K562 (cell line): ENCODE data around the gene UTP11. TPM values are rescaled to one million over a fixed set of nuclear protein-coding genes. Genes with fewer than 3 reads are reported as not detected.

Experiments used
- AFF1 ChIP-seq, 2 experiments: fragments of 450-650 bp; IDR thresholded peaks; 2 replicates each; pipeline ENCODE4 v1.6.1; 2018; ENCODE audit warnings: mild to moderate bottlenecking in 2 of 2, low read depth in 1 of 2; ENCODE audit not compliant: partially characterized antibody in 2 of 2
- CUX1 ChIP-seq: fragments of 200-800 bp; sonication (Bioruptor generic); IDR thresholded peaks from 2 replicates; pipeline ENCODE4 v1.6.1; 2016; ENCODE audit warnings: missing genetic modification characterization, missing compliant biosample characterization
- ETV5 ChIP-seq: sonication (generic); formaldehyde crosslinking; IDR thresholded peaks from 2 replicates; pipeline ENCODE4 v1.4.0; 2020; ENCODE audit warnings: low read depth, mild to moderate bottlenecking, missing genetic modification reagents
- MXI1 ChIP-seq: IDR thresholded peaks from 2 replicates; pipeline ENCODE4 v1.6.1; 2011; ENCODE audit warnings: low read depth, mild to moderate bottlenecking, improper control_type of control experiment, low read length
- NFE2L1 ChIP-seq: fragments of 450-650 bp; IDR thresholded peaks from 2 replicates; pipeline ENCODE4 v1.6.1; 2016; ENCODE audit warnings: missing genetic modification characterization, low read depth, mild to moderate bottlenecking, missing compliant biosample characterization, moderate library complexity, borderline replicate concordance
- NFRKB ChIP-seq: fragments of 450-650 bp; IDR thresholded peaks from 2 replicates; pipeline ENCODE4 v1.6.1; 2016; ENCODE audit warnings: low read depth
- SMARCB1 ChIP-seq: IDR thresholded peaks from 2 replicates; pipeline ENCODE4 v1.6.1; 2011; ENCODE audit warnings: improper control_type of control experiment, low read depth; ENCODE audit not compliant: insufficient read length
- ZKSCAN8 ChIP-seq: fragments of 200-800 bp; sonication (Bioruptor generic); IDR thresholded peaks from 2 replicates; pipeline ENCODE4 v1.6.1; 2016; ENCODE audit warnings: missing genetic modification characterization, missing compliant biosample characterization
- ZMIZ1 ChIP-seq, 2 experiments: fragments of 150-350 bp in 1 of 2; IDR thresholded peaks; 2 replicates each; pipeline ENCODE4 v1.6.1; 2012 to 2016; ENCODE audit warnings: low read depth in 2 of 2, low read length in 2 of 2, mild to moderate bottlenecking in 1 of 2, moderate library complexity in 1 of 2
- ZNF165 ChIP-seq: fragments of 250-450 bp; sonication (Bioruptor Pico); IDR thresholded peaks from 2 replicates; pipeline ENCODE4 v1.4.0; 2020; ENCODE audit warnings: borderline replicate concordance
- ZNF431 ChIP-seq: sonication (generic); formaldehyde crosslinking; IDR thresholded peaks from 2 replicates; pipeline ENCODE4 v1.8.0; 2022; ENCODE audit warnings: mild to moderate bottlenecking, missing genetic modification reagents
- ZNF644 ChIP-seq: fragments of 200-800 bp; sonication (Bioruptor generic); IDR thresholded peaks from 2 replicates; pipeline ENCODE4 v1.6.1; 2016; ENCODE audit warnings: low read depth, missing genetic modification characterization, missing compliant biosample characterization
- ZNF766 ChIP-seq: fragments of 200-800 bp; sonication (Bioruptor generic); conservative IDR thresholded peaks from 2 replicates; pipeline ENCODE4 v1.6.1; 2016; ENCODE audit warnings: missing genetic modification characterization, missing compliant biosample characterization
- polyA plus RNA-seq, 8 experiments: library from polyadenylated mRNA; depleted of rRNA in 4 of 8; stranded (reverse) in 5 of 8; unstranded in 3 of 8; fragments of >200 nt; fragmentation: Nextera tagmentation in 2 of 8; fragmentation: Illumina TruSeq in 1 of 8; extraction: Ambion mirVana in 2 of 8; extraction: Trizol in 1 of 8; gene quantifications; 2 replicates each; pipeline versions ENCODE4 v1.2.1 to v1.2.3, GENCODE V29; 2011 to 2014; ENCODE audit warnings: inconsistent platforms in 1 of 8, missing spikeins in 1 of 8
- total RNA-seq, 7 experiments: library from RNA; depleted of rRNA in 6 of 7; stranded (reverse); fragments of >200 nt in 6 of 7; fragmentation: Illumina TruSeq in 2 of 7; extraction: Trizol in 2 of 7; gene quantifications; 2 replicates each; pipeline versions ENCODE4 v1.2.1 to v1.2.3, GENCODE V29; 2011 to 2021; ENCODE audit warnings: low replicate concordance in 1 of 7

The UTP11 gene
- total and polyA plus RNA-seq, 9 of the 15 experiments (the other 6 are each of a cell fraction or from before 2014, with no cell fraction given), result 91.1 to 378 (median 221) TPM

GRCh38 chr1:38009088-38009840 lies 3.3 kb upstream of the UTP11 start (continued):
- peak in 1 of 2 experiments; percentile 39 for TF ChIP-seq AFF1 (IDR thresholded peaks at IDR 0.05; ENCODE audit: low read depth in 1 of 2, partially characterized antibody in 2 of 2)
- no peak for TF ChIP-seq ZNF431 (CRISPR knock-in tag)
- peak; percentile 68; the same call in 1 of the 2 replicates for TF ChIP-seq ZKSCAN8 (CRISPR knock-in tag)
- peak; percentile 96 for TF ChIP-seq ZNF766 (CRISPR knock-in tag)
- TF ChIP-seq NFRKB, result peak; percentile 89
- TF ChIP-seq ETV5 (CRISPR knock-in tag), result no peak; the same call in none of the 2 replicates
- no peak; the same call in 1 of the 2 replicates for TF ChIP-seq ZNF644 (tag)
- TF ChIP-seq ZMIZ1 (IDR thresholded peaks at IDR 0.05; ENCODE audit: low read depth in 2 of 2, low read length in 2 of 2), result peak in 1 of 2 experiments; percentile 16; a peak in 1 of 4 replicates
- peak; percentile 51; the same call in 1 of the 2 replicates for TF ChIP-seq MXI1
- no peak for TF ChIP-seq SMARCB1
- TF ChIP-seq ZNF165 (CRISPR knock-in tag), result no peak
- no peak for TF ChIP-seq CUX1 (CRISPR knock-in tag)
- TF ChIP-seq NFE2L1 (tag), result peak; percentile 27; the same call in 1 of the 2 replicates
